NCI-H460 (cell line): ENCODE data around the gene SLC23A2. TPM values are rescaled to one million over a fixed set of nuclear protein-coding genes. Genes with fewer than 3 reads are reported as not detected.
A peak's percentile ranks its signal among the peaks of the same experiment; 100 is the strongest.
"Not testable (repeated sequence)": the region's sequence is repeated elsewhere in the genome, so short reads cannot be mapped to it uniquely, and the experiment has no call there.

Source experiments
- DNase-seq: peaks from one replicate; pipeline ENCODE4 v3.0.0-alpha.2; 2016; ENCODE audit warnings: low read depth; ENCODE audit errors: extremely low read depth
- polyA plus RNA-seq: library from polyadenylated mRNA; depleted of rRNA; stranded (reverse); fragments of >200 nt; gene quantifications from 2 replicates; pipeline ENCODE4 v1.2.3, GENCODE V29; 2014; cell fraction: nucleus; rRNA removed
- total RNA-seq: library from RNA; depleted of rRNA; stranded (reverse); fragments of >200 nt; shearing (Covaris generic); gene quantifications from 2 replicates; pipeline ENCODE4 v1.2.3, GENCODE V29; 2014; rRNA removed

SLC23A2 gene
- total RNA-seq: 17.5 and 20.5 TPM in 2 replicates
- polyA plus RNA-seq: 25.9 and 34.1 TPM in 2 replicates

GRCh38 chr20:5001174-5002076 is at the start of gene SLC23A2:
Gene SLC23A2, minus strand, starts transcription at chr20:5001510. Its CDS starts 68,948 bp downstream, at chr20:4932562.
- DNase-seq: peak; percentile 8

GRCh38 chr20:5046656-5047339 is 45.5 kb upstream of the SLC23A2 start:
- DNase-seq: no peak

GRCh38 chr20:5045906-5046305 is 44.6 kb upstream of the SLC23A2 start:
- no peak for DNase-seq

- no peak for DNase-seq
These were observed 42.8 kb upstream of the SLC23A2 start for GRCh38 chr20:5044075-5044620.

- peak; percentile 26 for DNase-seq
These were observed 40.1 kb upstream of the SLC23A2 start for GRCh38 chr20:5041433-5041832.

- no peak for DNase-seq
These were observed 39.0 kb upstream of the SLC23A2 start for GRCh38 chr20:5040345-5040744.

- no peak for DNase-seq
These were observed 38.6 kb upstream of the SLC23A2 start for GRCh38 chr20:5039889-5040288.

GRCh38 chr20:5039255-5039657 is 37.9 kb upstream of the SLC23A2 start:
- no peak for DNase-seq

- DNase-seq: no peak
These were observed 35.5 kb upstream of the SLC23A2 start for GRCh38 chr20:5036828-5037227.

- DNase-seq: not testable (repeated sequence)
These were observed 34.2 kb upstream of the SLC23A2 start for GRCh38 chr20:5035518-5035917.

GRCh38 chr20:5033566-5033965 is 32.3 kb upstream of the SLC23A2 start:
- DNase-seq: no peak

GRCh38 chr20:5031701-5032100 is 30.4 kb upstream of the SLC23A2 start:
- not testable (repeated sequence) for DNase-seq

GRCh38 chr20:5031206-5031557 is 29.9 kb upstream of the SLC23A2 start:
- no peak for DNase-seq

GRCh38 chr20:5030348-5031205 is 29.3 kb upstream of the SLC23A2 start:
- no peak for DNase-seq

- DNase-seq: not testable (repeated sequence)
These were observed 27.1 kb upstream of the SLC23A2 start for GRCh38 chr20:5028258-5029059.

- no peak for DNase-seq
These were observed 23.7 kb upstream of the SLC23A2 start for GRCh38 chr20:5024982-5025381.

- no peak for DNase-seq
These were observed 22.8 kb upstream of the SLC23A2 start for GRCh38 chr20:5024103-5024502.

GRCh38 chr20:5023171-5023570 is 21.9 kb upstream of the SLC23A2 start:
- not testable (repeated sequence) for DNase-seq

- no peak for DNase-seq
These were observed 19.4 kb upstream of the SLC23A2 start for GRCh38 chr20:5020760-5021159.
